Thoracic aorta (tissue), 2 donors: ENCODE data around the gene ATG2A. TPM values are rescaled to one million over a fixed set of nuclear protein-coding genes. Genes with fewer than 3 reads are reported as not detected.

Experiments used
- ATAC-seq: fragments of 150-250 bp; one replicate; pipeline ENCODE4 v1.8.0; 2017; ENCODE audit warnings: low read depth; ENCODE audit not compliant: insufficient number of reproducible peaks, low FRiP score
- DNase-seq: peaks from one replicate; pipeline ENCODE4 v3.0.0-alpha.2; 2020; ENCODE audit warnings: low spot score
- H3K27ac ChIP-seq, 2 donors: fragments of 200-600 bp; sonication (generic); 1 replicate in 1 of 2; 2 replicates in 1 of 2; pipeline ENCODE4 v1.5.1; 2016; ENCODE audit warnings: mild to moderate bottlenecking in 2 of 2, moderate library complexity in 2 of 2
- H3K27me3 ChIP-seq: fragments of 200-600 bp; sonication (generic); replicated peaks from 2 replicates; pipeline ENCODE4 v1.6.0; 2016; ENCODE audit warnings: mild to moderate bottlenecking; ENCODE audit not compliant: insufficient read depth
- H3K36me3 ChIP-seq: fragments of 200-600 bp; sonication (generic); one replicate; pipeline ENCODE4 v1.5.1; 2016
- H3K4me1 ChIP-seq, 2 donors: fragments of 200-600 bp; sonication (generic); 1 replicate in 1 of 2; 2 replicates in 1 of 2; pipeline versions ENCODE4 v1.5.1 to v1.6.0; 2016; ENCODE audit warnings: low read depth in 2 of 2, mild to moderate bottlenecking in 1 of 2; ENCODE audit not compliant: control insufficient read depth in 1 of 2
- H3K4me3 ChIP-seq: fragments of 200-600 bp; sonication (generic); 2 replicates; pipeline ENCODE4 v1.5.1; 2016; ENCODE audit warnings: mild to moderate bottlenecking
- H3K9me3 ChIP-seq: fragments of 200-600 bp; sonication (generic); 2 replicates; pipeline ENCODE4 v1.5.1; 2016
- total RNA-seq, 2 donors: library from RNA; depleted of rRNA; stranded (reverse); fragments of >200 nt; gene quantifications; one replicate each; pipeline versions ENCODE4 v1.1.0 to v1.2.3, GENCODE V29; 2016
- TF ChIP-seq, protein P1 (sequence below): fragments of 200-600 bp; sonication (generic); IDR thresholded peaks from one replicate; pipeline ENCODE4 v1.5.1; 2019; ENCODE audit warnings: antibody characterized with exemption

Gene ATG2A
- total RNA-seq, 2 donors from 2014 or later, result 18.5 to 35.2 TPM

DNA sequence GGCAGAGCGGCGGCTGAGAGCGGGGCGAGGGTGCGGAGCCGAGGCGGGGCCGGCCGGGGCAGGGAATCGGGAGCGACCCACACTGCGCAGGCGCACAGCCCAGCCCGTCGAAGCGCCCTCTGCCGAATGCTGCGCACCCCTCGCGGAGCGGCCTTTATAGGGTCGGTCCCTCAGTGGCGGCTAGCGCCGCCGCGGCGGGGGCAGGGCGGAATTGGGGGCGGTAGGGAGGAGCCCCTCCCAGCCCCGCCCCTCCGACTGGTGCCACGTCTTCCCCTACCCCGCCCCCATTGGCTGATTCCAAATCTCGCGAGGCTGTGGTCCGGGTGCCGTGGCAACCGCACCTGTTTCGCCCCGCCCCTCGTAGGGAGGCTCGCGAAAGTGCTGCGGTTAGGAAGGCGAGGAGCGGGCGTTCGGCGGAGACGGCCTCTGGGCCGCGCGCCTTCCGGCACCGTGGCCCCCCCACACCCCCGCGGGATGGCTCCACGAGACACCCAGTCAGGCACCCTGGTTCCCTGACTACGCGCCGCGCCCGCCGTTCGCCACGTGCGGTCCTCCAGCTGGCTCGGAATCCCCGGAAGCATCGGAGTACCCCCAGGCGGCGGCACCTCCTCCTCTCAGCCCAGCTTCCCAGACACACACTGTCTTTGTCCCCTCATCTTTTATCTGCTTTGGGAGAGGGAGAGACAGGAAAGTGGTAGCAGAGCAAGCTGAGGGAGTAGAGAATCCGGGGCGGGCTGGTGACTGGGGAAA, 38.3 kb downstream of the ATG2A start, which contains the start of gene EHD1:
Gene EHD1, minus strand, starts transcription at position 128 of the 750 bp plus-strand sequence. CDS start 157 bp downstream, outside the sequence.
- peaks cover 16 to 75% of the 10 kb centered on the region in 2 donors for H3K4me1 ChIP-seq
- peak within 1 kb of the TSS; percentile 78 for H3K4me3 ChIP-seq
- DNase-seq (peak; percentile 95), ATAC-seq (peak; percentile 90)
- no peaks in the 10 kb centered on the region for H3K36me3 ChIP-seq
- H3K27ac ChIP-seq, result peak within 1 kb of the TSS; percentile 78 to 90
- no peaks in the 10 kb centered on the region for H3K9me3 ChIP-seq
- H3K27me3 ChIP-seq, result no peaks in the 10 kb centered on the region
- TF ChIP-seq, protein P1, sequence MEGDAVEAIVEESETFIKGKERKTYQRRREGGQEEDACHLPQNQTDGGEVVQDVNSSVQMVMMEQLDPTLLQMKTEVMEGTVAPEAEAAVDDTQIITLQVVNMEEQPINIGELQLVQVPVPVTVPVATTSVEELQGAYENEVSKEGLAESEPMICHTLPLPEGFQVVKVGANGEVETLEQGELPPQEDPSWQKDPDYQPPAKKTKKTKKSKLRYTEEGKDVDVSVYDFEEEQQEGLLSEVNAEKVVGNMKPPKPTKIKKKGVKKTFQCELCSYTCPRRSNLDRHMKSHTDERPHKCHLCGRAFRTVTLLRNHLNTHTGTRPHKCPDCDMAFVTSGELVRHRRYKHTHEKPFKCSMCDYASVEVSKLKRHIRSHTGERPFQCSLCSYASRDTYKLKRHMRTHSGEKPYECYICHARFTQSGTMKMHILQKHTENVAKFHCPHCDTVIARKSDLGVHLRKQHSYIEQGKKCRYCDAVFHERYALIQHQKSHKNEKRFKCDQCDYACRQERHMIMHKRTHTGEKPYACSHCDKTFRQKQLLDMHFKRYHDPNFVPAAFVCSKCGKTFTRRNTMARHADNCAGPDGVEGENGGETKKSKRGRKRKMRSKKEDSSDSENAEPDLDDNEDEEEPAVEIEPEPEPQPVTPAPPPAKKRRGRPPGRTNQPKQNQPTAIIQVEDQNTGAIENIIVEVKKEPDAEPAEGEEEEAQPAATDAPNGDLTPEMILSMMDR, result peak; percentile 17

DNA sequence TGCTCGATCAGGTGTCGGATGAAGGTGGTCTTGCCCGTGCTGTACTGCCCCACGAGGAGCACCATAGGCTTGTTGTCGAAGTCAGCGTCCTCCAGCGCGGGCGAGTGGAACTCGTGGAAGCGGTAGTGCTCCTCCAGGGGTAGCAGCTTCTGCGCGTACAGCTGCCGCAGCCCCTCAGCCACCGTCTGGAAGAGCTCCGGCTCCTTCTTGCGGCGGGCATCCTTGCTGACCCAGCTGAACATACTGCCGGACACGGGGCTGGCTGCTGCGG, 38.9 kb downstream of the ATG2A start:
- Histone ChIP-seq H3K27ac (peak overlapping the region; percentile 74 to 76), H3K9me3 (no peaks in the 10 kb centered on the region), H3K4me3 (peak overlapping the region; percentile 78), H3K4me1 (peaks cover 18 to 79% of the 10 kb centered on the region in 2 donors), H3K36me3 (peaks cover 3% of the 10 kb centered on the region), H3K27me3 (no peaks in the 10 kb centered on the region)
- peak; percentile 0 for ATAC-seq
- TF ChIP-seq, protein P1, result peak; percentile 27
- no peak for DNase-seq

DNA sequence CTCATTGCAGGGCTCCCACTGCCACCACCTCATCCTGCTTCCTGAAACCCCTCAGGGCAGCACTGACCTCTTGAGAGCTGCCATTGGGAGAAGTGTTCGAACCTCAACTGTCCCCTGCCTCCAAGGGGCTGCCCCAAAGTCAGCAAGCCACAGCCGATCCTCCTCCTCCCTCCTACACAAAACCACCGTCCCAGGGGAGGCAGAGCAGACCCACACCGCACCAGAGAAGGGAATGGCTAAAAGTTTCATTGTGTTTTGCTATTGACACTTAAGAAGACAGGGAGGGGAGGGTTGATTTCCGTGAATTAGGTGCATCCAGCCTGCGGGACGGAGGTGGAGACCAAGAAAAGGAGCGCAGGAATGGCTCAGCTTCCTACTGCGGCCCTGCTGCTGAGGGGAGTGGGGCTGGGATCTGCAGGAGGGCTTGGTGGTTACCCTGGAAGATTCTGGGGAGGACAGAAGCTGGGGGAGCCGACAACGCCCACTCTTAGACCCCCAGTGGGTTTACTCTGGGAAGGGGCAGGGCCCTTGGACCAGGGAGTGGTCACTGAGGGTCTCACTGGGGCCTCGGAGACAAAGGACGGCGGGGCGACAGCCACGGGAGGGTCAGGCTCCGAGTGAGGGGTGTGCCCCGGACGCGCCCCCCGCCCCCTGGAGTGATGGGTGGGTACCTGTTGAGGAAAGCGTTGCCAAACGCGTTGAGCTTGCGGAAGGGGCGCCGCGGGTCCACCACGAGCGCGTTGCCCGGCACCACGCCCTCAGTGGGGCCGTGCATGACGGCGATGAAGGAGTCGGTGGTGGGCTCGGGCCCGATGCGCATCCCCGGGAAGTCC, 39.4 kb downstream of the ATG2A start:
- Histone ChIP-seq H3K36me3 (peaks cover 8% of the 10 kb centered on the region), H3K4me1 (peaks cover 21 to 79% of the 10 kb centered on the region in 2 donors), H3K27ac (peak overlapping the region; percentile 74 to 76), H3K27me3 (no peaks in the 10 kb centered on the region), H3K4me3 (peak overlapping the region; percentile 78), H3K9me3 (no peaks in the 10 kb centered on the region)
- no peak for DNase-seq
- TF ChIP-seq, protein P1, result no peak
- ATAC-seq, result no peak

DNA sequence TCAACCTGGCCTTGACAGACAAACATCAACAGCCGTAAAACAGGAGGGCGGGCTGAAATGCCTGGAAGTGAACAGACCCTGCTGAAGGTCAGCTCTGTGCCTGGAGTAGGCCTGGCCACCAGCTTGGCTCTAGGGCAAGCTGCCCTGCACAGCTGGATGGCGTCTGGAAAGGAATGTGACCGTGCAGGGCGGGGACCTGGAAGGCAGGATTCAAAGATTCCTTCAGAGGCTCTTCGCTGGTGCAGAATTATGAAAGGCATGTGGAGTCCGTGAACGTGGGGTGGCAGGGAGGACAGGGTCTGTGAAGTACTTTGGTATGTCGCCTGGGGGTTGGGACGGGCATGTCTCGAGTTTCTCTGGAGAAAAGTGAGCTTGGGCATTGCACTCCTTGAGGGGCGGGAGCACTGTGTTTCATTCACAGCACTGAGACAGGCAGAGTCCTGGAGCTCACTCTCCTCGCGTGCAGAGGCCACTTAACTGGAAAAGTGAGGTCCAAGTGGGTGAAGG, 40.1 kb downstream of the ATG2A start:
- H3K9me3 ChIP-seq, result no peaks in the 10 kb centered on the region
- TF ChIP-seq, protein P1, result no peak
- no peak for DNase-seq
- peaks cover 28 to 79% of the 10 kb centered on the region in 2 donors for H3K4me1 ChIP-seq
- no peak for ATAC-seq
- peaks cover 9% of the 10 kb centered on the region for H3K36me3 ChIP-seq
- H3K4me3 ChIP-seq, result peak overlapping the region; percentile 78
- no peaks in the 10 kb centered on the region for H3K27me3 ChIP-seq
- H3K27ac ChIP-seq, result peak overlapping the region; percentile 74 to 76

DNA sequence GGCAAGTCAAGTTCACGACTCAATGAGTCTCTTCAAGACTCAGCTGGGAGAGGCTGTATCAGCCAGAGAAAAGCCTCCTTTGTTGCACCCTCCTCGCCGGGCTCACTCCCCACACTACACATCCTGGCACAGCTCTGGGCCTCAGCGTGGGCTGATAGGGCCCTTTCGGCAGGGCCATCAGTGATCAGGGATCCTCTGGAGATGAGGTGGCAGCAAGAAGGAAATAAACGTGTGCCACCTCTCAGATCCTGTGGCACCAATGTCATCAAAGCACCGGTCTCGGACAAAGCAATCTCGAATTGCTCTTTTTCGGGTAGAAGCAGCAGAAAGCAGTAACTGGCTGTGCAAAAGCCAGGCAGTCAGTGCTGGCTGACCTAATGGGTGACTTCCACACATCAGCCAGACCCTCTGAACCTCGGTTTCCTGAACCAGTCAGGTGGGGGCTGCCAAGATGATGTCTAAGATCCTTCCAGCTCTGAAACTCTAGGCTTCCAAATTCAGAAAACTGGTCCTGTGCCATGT, 40.7 kb downstream of the ATG2A start:
- DNase-seq, result no peak

More for the DNA sequence above, 40.7 kb downstream of the ATG2A start:
- H3K4me3 ChIP-seq, result peak overlapping the region; percentile 78
- peaks cover 9% of the 10 kb centered on the region for H3K36me3 ChIP-seq
- H3K9me3 ChIP-seq, result no peaks in the 10 kb centered on the region
- ATAC-seq, result no peak
- peaks cover 32 to 81% of the 10 kb centered on the region in 2 donors for H3K4me1 ChIP-seq
- TF ChIP-seq, protein P1, result no peak
- H3K27me3 ChIP-seq, result no peaks in the 10 kb centered on the region
- H3K27ac ChIP-seq, result peak overlapping the region; percentile 74 to 76
